ENCODE results near the gene RREB1. TPM values are rescaled to one million over a fixed set of nuclear protein-coding genes. Genes with fewer than 3 reads are reported as not detected.

Gene RREB1
- total and polyA plus RNA-seq, 2 donors (not counting 3 experiments of a cell fraction or from before 2014, with no cell fraction given): 3.7 to 33.0 TPM

GRCh38 chr6:7249946-7250643 is 142.3 kb downstream of the RREB1 start:
- DNase-seq (ENCODE audit: low read depth, low spot score) (no peak), FAIRE-seq (no peak)
- H3K9me3 ChIP-seq (replicated peaks; ENCODE audit: control insufficient read depth, insufficient read depth, low read length): no peaks in the 10 kb centered on the region
- H3K4me2 ChIP-seq (ENCODE audit: insufficient read depth, low read length): no peak overlapping the region
- dilution Hi-C loops (cut with MboI; ENCODE audit: extremely low pct_ligation_motif_present, low sequenced_read_pairs) (no loop called here), intact Hi-C loops (cut with micrococcal nuclease) (no loop called here)
- BruUV-seq (replicated peaks): no TSS peak
- ChIA-PET CTCF (interaction anchor here (1.1 to 1.9 kb wide), 3 partner anchors 491 to 573 kb away, joined by 3 to 5 read pairs (median 4); no protein-coding TSS in a partner anchor), POLR2A (no interaction called here)
- H3K9me1 ChIP-seq (replicated peaks; ENCODE audit: control insufficient read depth, extremely low read depth, insufficient read depth, low read length): no peaks in the 10 kb centered on the region
- H3K79me2 ChIP-seq (ENCODE audit: control insufficient read depth, insufficient read depth, low read length): no peaks in the 10 kb centered on the region
- no peak overlapping the region for H3K9ac ChIP-seq (replicated peaks; ENCODE audit: extremely low read depth, insufficient read depth, low read length)
- H3K4me1 ChIP-seq (ENCODE audit: control insufficient read depth, extremely low read depth, insufficient read depth, low read length): no peaks in the 10 kb centered on the region
- H2AFZ ChIP-seq (ENCODE audit: low read depth, low read length): no peak overlapping the region
- no peaks in the 10 kb centered on the region for H4K20me1 ChIP-seq (replicated peaks; ENCODE audit: control insufficient read depth, extremely low read depth, insufficient read depth, low read length)
- no peak overlapping the region for H3K27ac ChIP-seq (ENCODE audit: insufficient read depth, low read depth, low read length)
- H3K36me3 ChIP-seq (ENCODE audit: control insufficient read depth in 2 of 2, extremely low read depth in 1 of 2, insufficient read depth in 2 of 2, low read length in 2 of 2): peaks cover 9 to 46% of the 10 kb centered on the region in 2 experiments
- no peak for TF ChIP-seq EZH2 (IDR thresholded peaks at IDR 0.05; ENCODE audit: borderline replicate concordance, low read depth, low read length, severe bottlenecking)
- no peak for TF ChIP-seq POLR2AphosphoS5 (IDR thresholded peaks at IDR 0.05; ENCODE audit: insufficient read depth, low read depth, low read length)
- peak; percentile 21 for TF ChIP-seq GATA2 (IDR thresholded peaks at IDR 0.05; ENCODE audit: insufficient read depth, insufficient read length, low read depth, low read length)
- TF ChIP-seq POLR2A (IDR thresholded peaks at IDR 0.05; ENCODE audit: low read depth, low read length): no peak
- H3K27me3 ChIP-seq (ENCODE audit: control insufficient read depth in 2 of 2, insufficient read depth in 2 of 2, low read length in 2 of 2): no peaks in the 10 kb centered on the region
- no peak overlapping the region for H3K4me3 ChIP-seq (replicated peaks in 1 of 3; ENCODE audit: insufficient read depth in 1 of 3, low read depth in 1 of 3, low read length in 3 of 3)

- BruUV-seq (replicated peaks): no TSS peak
- Histone ChIP-seq H3K27ac (ENCODE audit: insufficient read depth, low read depth, low read length) (no peak overlapping the region), H3K9me3 (replicated peaks; ENCODE audit: control insufficient read depth, insufficient read depth, low read length) (no peaks in the 10 kb centered on the region), H3K27me3 (ENCODE audit: control insufficient read depth in 2 of 2, insufficient read depth in 2 of 2, low read length in 2 of 2) (no peaks in the 10 kb centered on the region), H3K79me2 (ENCODE audit: control insufficient read depth, insufficient read depth, low read length) (no peaks in the 10 kb centered on the region), H3K9ac (replicated peaks; ENCODE audit: extremely low read depth, insufficient read depth, low read length) (no peak overlapping the region), H2AFZ (ENCODE audit: low read depth, low read length) (no peak overlapping the region), H3K4me3 (replicated peaks in 1 of 3; ENCODE audit: insufficient read depth in 1 of 3, low read depth in 1 of 3, low read length in 3 of 3) (no peak overlapping the region), H3K36me3 (ENCODE audit: control insufficient read depth in 2 of 2, extremely low read depth in 1 of 2, insufficient read depth in 2 of 2, low read length in 2 of 2) (peaks cover 9 to 42% of the 10 kb centered on the region in 2 experiments), H3K4me2 (ENCODE audit: insufficient read depth, low read length) (no peak overlapping the region), H3K9me1 (replicated peaks; ENCODE audit: control insufficient read depth, extremely low read depth, insufficient read depth, low read length) (no peaks in the 10 kb centered on the region), H3K4me1 (ENCODE audit: control insufficient read depth, extremely low read depth, insufficient read depth, low read length) (no peaks in the 10 kb centered on the region), H4K20me1 (replicated peaks; ENCODE audit: control insufficient read depth, extremely low read depth, insufficient read depth, low read length) (no peaks in the 10 kb centered on the region)
- ChIA-PET POLR2A (no interaction called here), CTCF (interaction anchor here (0.9 kb wide), 1 partner anchor 9 kb away, joined by 3 read pairs; no protein-coding TSS in a partner anchor)
- dilution Hi-C loops (cut with MboI; ENCODE audit: extremely low pct_ligation_motif_present, low sequenced_read_pairs): no loop called here
- no peak for DNase-seq (ENCODE audit: low read depth, low spot score)
- no peak for TF ChIP-seq POLR2A (IDR thresholded peaks at IDR 0.05; ENCODE audit: low read depth, low read length)
- no peak for TF ChIP-seq EZH2 (IDR thresholded peaks at IDR 0.05; ENCODE audit: borderline replicate concordance, low read depth, low read length, severe bottlenecking)
- intact Hi-C loops (cut with micrococcal nuclease): no loop called here
- FAIRE-seq: no peak
Measured at GRCh38 chr6:7250812-7251211, 143.1 kb downstream of the RREB1 start.

Measured in endothelial cell of umbilical vein (primary cell).